ENCODE measurements around the gene IKZF2. TPM values are rescaled to one million over a fixed set of nuclear protein-coding genes. Genes with fewer than 3 reads are reported as not detected.

The IKZF2 gene
- total and polyA plus RNA-seq, 2 of the 4 experiments (the other 2 are of a cell fraction) = 2.1 to 25.5 TPM

DNA sequence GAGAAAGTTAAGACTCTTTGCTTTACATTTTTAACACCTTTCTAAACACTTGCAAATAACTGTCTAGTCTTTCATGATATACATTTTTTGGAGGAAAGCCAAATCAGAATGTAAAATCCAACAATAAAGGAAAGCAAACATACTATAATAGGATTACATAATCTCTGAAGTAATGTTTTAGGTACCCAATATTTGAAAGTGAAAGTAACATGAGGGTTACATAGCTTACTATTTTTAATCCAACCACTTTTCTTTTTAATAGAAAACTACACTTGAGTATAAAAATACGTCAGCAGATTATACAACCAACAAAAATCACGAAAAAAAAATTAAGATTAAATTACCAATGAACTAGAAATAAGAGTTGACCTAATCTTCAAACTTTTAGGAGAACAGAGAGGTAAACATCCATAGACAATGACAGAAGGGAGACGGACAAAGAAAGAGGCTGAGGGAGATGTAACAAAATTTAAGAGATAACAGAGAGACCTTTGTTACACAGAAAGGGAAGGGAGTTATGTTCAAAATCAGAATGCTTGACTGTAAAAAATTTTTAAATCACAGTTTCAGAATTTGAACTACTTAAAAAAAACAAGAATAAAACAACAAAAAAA, 150.0 kb downstream of the IKZF2 start:
- Histone ChIP-seq H3K18ac (ENCODE audit: low read depth, low read length) (no peak overlapping the region), H2AK9ac (replicated peaks; ENCODE audit: low read depth, low read length, poor library complexity) (no peak overlapping the region), H3K9me3 (ENCODE audit: control insufficient read depth, insufficient read depth, low read length) (no peaks in the 10 kb centered on the region), H3K9me1 (ENCODE audit: insufficient read depth, low read length) (no peaks in the 10 kb centered on the region), H3K56ac (ENCODE audit: extremely low read depth, insufficient read depth, low read length) (no peak overlapping the region), H2BK15ac (ENCODE audit: low read depth, low read length) (no peak overlapping the region), H4K5ac (ENCODE audit: low read depth, low read length) (no peak overlapping the region), H3K4me3 (ENCODE audit: insufficient read depth, low read depth, low read length) (no peak overlapping the region), H3K4ac (ENCODE audit: low read depth, low read length) (no peak overlapping the region), H3K4me1 (ENCODE audit: control insufficient read depth, insufficient read depth, low read length) (peaks cover 3% of the 10 kb centered on the region; the same call in 1 of the 2 replicates), H3K14ac (replicated peaks; ENCODE audit: low read depth, low read length) (no peak overlapping the region), H4K91ac (ENCODE audit: insufficient read depth, low read depth, low read length) (no peak overlapping the region), H2AFZ (replicated peaks; ENCODE audit: low read length, poor library complexity) (no peak overlapping the region), H3K27me3 (ENCODE audit: control insufficient read depth, insufficient read depth, low read length) (no peaks in the 10 kb centered on the region), H3K27ac (ENCODE audit: insufficient read depth, low read length) (no peak overlapping the region), H4K8ac (ENCODE audit: low read depth in 2 of 2, low read length in 2 of 2) (no peak overlapping the region), H2BK120ac (ENCODE audit: low read depth, low read length) (no peak overlapping the region), H2AK5ac (ENCODE audit: low read depth, low read length) (no peak overlapping the region), H3K9ac (ENCODE audit: low read depth, low read length) (no peak overlapping the region), H3K36me3 (ENCODE audit: control insufficient read depth, insufficient read depth, low read length) (no peaks in the 10 kb centered on the region), H3K23ac (ENCODE audit: low read depth, low read length) (no peak overlapping the region), H3K79me1 (ENCODE audit: low read depth in 1 of 2, low read length in 2 of 2) (no peaks in the 10 kb centered on the region), H3K4me2 (ENCODE audit: low read depth, low read length) (no peak overlapping the region), H2BK5ac (ENCODE audit: low read depth, low read length, poor library complexity, severe bottlenecking) (no peak overlapping the region), H4K20me1 (ENCODE audit: insufficient read depth, low read length) (no peaks in the 10 kb centered on the region), H2BK20ac (ENCODE audit: low read depth, low read length) (no peak overlapping the region)
- ATAC-seq (ENCODE audit: low read depth) (no peak), DNase-seq (no peak)
- CTCF ChIA-PET = interaction anchor here (0.7 kb wide), 1 partner anchor 239 kb away, joined by 3 read pairs; no protein-coding TSS in a partner anchor
- dilution Hi-C loops (cut with HindIII; ENCODE audit: low sequenced_read_pairs, unreplicated experiment) (no loop called here), in situ Hi-C loops (cut with MboI; ENCODE audit: low sequenced_read_pairs) (no loop called here), intact Hi-C loops (cut with micrococcal nuclease) (no loop called here)
- POLR2A ChIA-PET (ENCODE audit: unreplicated experiment) = interaction anchor here (0.6 kb wide), 1 partner anchor 22 kb away, joined by 10 read pairs; no protein-coding TSS in a partner anchor
- TF ChIP-seq SMC3 (IDR thresholded peaks at IDR 0.05; ENCODE audit: low read depth, low read length) (no peak), NFE2L2 (IDR thresholded peaks at IDR 0.05; ENCODE audit: low read depth, low read length) (no peak), MAFK (IDR thresholded peaks at IDR 0.05; ENCODE audit: low read depth, low read length) (no peak)
- no CpG with 5 or more reads among the region's 3 CpGs for WGBS, 2 experiments (ENCODE audit: extremely low coverage in 2 of 2, insufficient read length in 1 of 2)
- no TSS peak for BruUV-seq (replicated peaks)

All from IMR-90 (cell line).